Measurements from ENCODE around the gene MMRN1. TPM values are rescaled to one million over a fixed set of nuclear protein-coding genes. Genes with fewer than 3 reads are reported as not detected.

Gene MMRN1
- total RNA-seq, 4 donors from 2014 or later: 0.80 to 58.0 (median 14.8) TPM

DNA sequence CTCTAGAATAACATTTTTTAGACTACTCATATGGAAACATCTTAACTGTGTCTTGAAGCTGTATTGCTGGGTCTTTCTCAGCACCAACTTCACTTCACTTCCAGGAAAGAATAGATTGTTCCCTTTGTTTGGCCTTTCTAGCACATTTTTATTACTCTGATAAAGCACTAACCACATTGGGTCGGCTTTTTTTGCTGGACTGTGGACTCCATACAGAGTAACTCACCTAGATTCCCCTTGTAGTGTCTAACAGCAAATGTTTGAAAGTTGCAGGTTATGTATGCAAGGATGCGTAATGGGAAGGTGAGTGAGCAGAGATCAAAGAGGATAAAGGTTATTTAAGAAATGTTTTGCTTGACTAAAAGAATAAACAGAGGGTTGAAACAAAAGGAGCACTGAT is 101.2 kb downstream of the MMRN1 start:
- Histone ChIP-seq H3K36me3 (no peaks in the 10 kb centered on the region), H3K4me3 (no peak overlapping the region), H3K4me1 (no peaks in the 10 kb centered on the region), H3K27me3 (no peaks in the 10 kb centered on the region), H3K27ac (no peak overlapping the region), H3K9me3 (no peaks in the 10 kb centered on the region)
- no peak for DNase-seq
- WGBS, 2 donors: 69 to 82% methylated on average over 2 of the region's 2 CpGs
- intact Hi-C loops (cut with DNase I): no loop called here
- TF ChIP-seq POLR2A (IDR thresholded peaks at IDR 0.05): no peak
- TF ChIP-seq, protein P1, sequence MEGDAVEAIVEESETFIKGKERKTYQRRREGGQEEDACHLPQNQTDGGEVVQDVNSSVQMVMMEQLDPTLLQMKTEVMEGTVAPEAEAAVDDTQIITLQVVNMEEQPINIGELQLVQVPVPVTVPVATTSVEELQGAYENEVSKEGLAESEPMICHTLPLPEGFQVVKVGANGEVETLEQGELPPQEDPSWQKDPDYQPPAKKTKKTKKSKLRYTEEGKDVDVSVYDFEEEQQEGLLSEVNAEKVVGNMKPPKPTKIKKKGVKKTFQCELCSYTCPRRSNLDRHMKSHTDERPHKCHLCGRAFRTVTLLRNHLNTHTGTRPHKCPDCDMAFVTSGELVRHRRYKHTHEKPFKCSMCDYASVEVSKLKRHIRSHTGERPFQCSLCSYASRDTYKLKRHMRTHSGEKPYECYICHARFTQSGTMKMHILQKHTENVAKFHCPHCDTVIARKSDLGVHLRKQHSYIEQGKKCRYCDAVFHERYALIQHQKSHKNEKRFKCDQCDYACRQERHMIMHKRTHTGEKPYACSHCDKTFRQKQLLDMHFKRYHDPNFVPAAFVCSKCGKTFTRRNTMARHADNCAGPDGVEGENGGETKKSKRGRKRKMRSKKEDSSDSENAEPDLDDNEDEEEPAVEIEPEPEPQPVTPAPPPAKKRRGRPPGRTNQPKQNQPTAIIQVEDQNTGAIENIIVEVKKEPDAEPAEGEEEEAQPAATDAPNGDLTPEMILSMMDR (IDR thresholded peaks at IDR 0.05): no peak

DNA sequence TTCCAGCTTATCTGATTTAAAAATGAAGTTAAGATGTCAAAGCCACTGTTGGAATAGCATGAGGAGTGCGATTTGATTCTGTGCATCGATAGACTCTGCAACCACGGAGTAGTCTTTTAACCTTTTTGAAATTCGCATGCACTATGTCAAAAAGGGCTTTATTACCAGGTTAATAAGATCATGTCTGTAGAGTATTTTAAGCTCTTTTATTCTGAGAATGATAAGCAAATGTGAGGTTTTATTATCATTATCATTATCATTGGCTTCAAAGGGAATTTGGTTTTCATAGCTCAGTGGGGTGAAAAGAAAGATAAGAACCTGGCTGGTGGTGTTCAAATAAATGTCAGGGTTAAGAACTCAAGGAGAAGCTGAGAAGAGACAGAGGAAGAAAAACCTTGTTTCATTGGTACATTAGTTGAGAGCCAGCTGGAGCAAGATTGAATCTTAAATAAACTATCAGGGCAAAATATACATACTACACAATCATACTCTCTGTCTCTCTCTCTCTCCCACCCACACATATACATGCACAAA is 102.6 kb downstream of the MMRN1 start:
- Histone ChIP-seq H3K36me3 (no peaks in the 10 kb centered on the region), H3K27ac (no peak overlapping the region), H3K9me3 (no peaks in the 10 kb centered on the region), H3K4me1 (no peaks in the 10 kb centered on the region), H3K4me3 (no peak overlapping the region), H3K27me3 (no peaks in the 10 kb centered on the region)
- DNase-seq: no peak
- intact Hi-C loops (cut with DNase I): no loop called here
- TF ChIP-seq, protein P1 (IDR thresholded peaks at IDR 0.05): no peak
- no peak for TF ChIP-seq POLR2A (IDR thresholded peaks at IDR 0.05)
- WGBS, 2 donors: 59 to 74% methylated on average over 4 of the region's 4 CpGs

DNA sequence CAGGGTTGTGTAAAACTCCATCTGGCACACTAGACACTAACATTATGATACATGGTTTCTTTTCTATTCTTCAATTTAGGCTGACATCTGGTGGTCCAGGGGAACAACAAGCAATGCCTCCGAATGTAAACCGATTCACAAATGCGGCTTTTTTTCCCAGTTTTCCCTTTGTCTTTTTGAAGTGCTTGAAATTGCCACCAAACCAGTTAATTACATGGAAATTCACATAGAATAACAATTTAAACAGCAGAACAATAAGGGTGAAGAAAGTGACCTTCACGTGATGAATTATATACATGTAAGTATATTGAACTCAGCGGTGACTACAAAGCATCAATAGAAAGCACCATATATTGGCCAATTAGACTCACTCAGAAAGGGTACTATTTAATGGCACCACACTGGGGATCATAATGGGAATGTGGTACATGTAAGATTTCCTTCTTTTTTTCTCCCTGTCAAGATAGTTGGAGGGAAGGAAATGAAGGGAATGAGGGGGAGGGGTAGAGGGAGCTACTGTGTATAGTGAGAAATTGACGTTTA is 103.9 kb downstream of the MMRN1 start:
- H3K9me3 ChIP-seq: no peaks in the 10 kb centered on the region
- WGBS, 2 donors: 68 to 70% methylated on average over 6 of the region's 6 CpGs
- H3K27ac ChIP-seq: no peak overlapping the region
- H3K4me1 ChIP-seq: no peaks in the 10 kb centered on the region
- H3K36me3 ChIP-seq: no peaks in the 10 kb centered on the region
- TF ChIP-seq, protein P1 (IDR thresholded peaks at IDR 0.05): no peak
- TF ChIP-seq POLR2A (IDR thresholded peaks at IDR 0.05): no peak
- DNase-seq: no peak
- no peak overlapping the region for H3K4me3 ChIP-seq
- intact Hi-C loops (cut with DNase I): no loop called here
- no peaks in the 10 kb centered on the region for H3K27me3 ChIP-seq

DNA sequence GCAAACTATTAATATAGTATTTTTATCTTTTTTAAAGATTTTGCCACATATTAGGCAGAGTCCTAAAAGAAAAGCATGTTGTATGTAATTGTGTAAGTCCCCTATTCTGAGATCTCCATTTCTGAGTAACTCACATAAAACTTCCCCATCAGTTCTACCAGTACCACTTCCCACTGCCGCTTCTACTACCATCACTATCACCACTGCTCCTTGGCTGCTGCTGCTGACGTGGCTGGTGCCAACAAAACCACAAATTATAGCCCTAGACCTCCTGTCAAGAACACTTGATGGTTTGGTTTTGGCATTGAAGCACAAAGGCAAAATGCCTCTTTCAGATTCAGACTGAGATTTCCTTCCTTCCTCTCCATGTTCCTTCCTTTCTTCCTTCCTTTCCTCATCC is 106.4 kb downstream of the MMRN1 start:
- no peak overlapping the region for H3K27ac ChIP-seq
- no peaks in the 10 kb centered on the region for H3K4me1 ChIP-seq
- no peak overlapping the region for H3K4me3 ChIP-seq
- H3K9me3 ChIP-seq: no peaks in the 10 kb centered on the region
- H3K36me3 ChIP-seq: no peaks in the 10 kb centered on the region
- DNase-seq: no peak
- WGBS, 2 donors: 19 to 22% methylated on average over 2 of the region's 2 CpGs
- no peak for TF ChIP-seq POLR2A (IDR thresholded peaks at IDR 0.05)
- TF ChIP-seq, protein P1 (IDR thresholded peaks at IDR 0.05): no peak
- intact Hi-C loops (cut with DNase I): no loop called here
- no peaks in the 10 kb centered on the region for H3K27me3 ChIP-seq

DNA sequence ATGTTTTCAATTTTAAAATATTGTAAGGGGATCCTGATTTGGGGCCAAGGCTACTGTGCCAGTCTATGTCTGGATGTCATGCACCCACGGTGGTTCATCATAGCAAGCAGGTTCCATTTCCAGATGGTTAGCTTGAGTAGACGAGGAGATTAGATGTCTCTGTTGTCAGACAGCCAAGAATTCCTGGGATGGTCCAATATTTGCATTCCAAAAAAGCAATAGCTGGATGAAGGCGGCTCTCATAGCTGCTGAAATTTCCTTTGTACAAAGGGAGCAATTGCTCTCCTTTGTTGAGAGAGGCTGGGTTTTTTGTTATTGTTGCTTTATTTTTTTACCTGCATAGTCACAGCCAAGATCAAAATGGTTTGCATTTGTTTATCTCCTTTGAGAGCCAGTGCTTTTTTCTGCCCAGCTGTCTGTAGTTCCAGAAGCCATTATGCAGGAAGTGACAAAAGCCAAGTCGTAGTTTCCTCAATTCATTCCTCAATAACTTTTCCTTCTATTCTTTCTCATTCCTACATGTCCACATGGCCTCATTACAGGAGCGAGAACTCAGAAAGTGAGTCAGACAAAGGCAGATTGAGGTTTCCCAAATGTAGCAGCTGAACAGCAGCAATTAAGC is 107.9 kb downstream of the MMRN1 start:
- no peak for TF ChIP-seq POLR2A (IDR thresholded peaks at IDR 0.05)
- TF ChIP-seq, protein P1 (IDR thresholded peaks at IDR 0.05): no peak
- DNase-seq: no peak
- no peaks in the 10 kb centered on the region for H3K36me3 ChIP-seq
- H3K9me3 ChIP-seq: no peaks in the 10 kb centered on the region
- no peaks in the 10 kb centered on the region for H3K4me1 ChIP-seq
- H3K27ac ChIP-seq: no peak overlapping the region
- 49 to 67% methylated on average over 5 of the region's 5 CpGs for WGBS, 2 donors
- intact Hi-C loops (cut with DNase I): no loop called here
- H3K4me3 ChIP-seq: no peak overlapping the region
- H3K27me3 ChIP-seq: no peaks in the 10 kb centered on the region

Other genes starting within 250 kb of the MMRN1 start
- gene SNCA, start 57.7 kb upstream of the MMRN1 start, total RNA-seq: 10 to 100 TPM in 1 of 4 donors, 1 to 10 TPM in 2, under 1 TPM in 1; 0.87 to 16.3 (median 5.3) TPM
- 10 to 100 TPM in 1 of 4 donors, 1 to 10 TPM in 3; 1.2 to 12.4 (median 2.2) TPM for gene CCSER1, start 232.5 kb downstream of the MMRN1 start, total RNA-seq

All from esophagus squamous epithelium (tissue), 5 donors.